ENCODE results near the gene SHISAL1.

SHISAL1 gene

DNA sequence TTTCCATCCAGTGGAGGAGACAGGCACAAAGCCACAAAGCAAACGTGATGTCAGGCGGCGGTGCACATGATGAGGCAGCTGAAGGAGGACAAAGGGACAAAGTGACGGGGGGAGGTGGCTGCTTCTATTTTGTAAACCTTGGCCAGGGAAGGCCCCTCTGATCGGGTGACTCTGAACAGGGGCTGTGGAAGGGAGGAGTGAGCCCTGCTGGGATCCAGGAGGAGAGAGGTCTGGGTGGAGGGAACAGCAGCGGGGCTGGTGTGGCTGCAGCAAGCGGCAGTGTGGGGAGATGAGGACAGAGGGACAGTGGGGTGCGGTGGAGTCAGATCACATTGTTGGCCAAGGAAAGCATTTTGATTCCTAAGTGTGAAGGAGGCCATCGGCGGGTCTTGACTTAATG, 36.7 kb downstream of the SHISAL1 start:
- DNase-seq = no peak

DNA sequence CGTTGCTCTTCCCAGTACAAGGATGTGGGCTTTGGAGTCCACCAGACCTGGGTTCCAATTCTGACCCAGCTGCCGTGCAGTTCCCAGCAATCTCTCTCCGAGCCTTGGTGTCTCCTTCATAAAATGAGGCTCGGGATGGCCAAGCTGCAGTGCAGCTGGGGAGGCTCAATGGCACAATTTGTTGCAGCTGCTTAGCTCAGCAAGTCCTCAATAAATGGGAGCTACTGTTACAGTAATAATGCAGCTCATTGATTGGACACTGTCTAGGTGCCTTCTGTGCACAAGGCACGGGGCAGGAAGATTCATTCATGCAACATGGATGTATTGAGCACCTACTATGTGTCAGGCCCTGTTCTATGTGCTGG, 37.1 kb downstream of the SHISAL1 start:
- no peak for DNase-seq

DNA sequence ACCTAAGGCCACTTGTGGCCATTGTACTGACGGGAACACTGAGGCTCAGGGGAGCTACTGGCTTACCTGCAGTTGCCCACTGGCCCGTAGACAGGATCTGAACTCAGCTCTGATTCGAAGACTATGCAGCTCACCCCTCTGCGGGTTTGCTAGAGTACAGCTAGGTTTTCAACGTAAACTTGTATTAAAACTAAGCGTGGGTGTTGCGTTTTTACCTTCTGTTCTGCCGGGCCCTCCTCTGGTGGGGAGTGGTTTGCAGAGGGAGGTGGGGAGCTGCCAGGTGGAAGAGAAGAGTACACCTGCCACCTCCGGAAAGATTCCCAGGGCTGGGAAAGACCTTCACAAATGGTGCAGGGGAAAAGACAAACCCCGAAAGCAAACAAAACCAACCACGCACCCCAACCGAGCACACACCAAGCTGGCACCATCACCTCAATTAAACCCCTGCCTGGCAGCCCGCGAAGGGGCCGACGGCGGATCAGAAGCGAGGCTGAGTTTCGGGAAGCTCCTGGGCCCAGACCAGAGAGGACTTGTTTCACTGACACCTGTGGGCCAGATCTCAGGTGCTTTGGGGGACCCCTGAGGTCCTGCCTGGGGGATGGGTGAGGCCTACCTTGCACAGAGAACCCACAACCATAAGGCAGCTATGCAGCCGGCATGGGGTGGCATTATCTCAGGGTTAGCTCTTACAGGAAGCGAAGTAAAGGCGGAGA, 37.7 kb downstream of the SHISAL1 start:
- no peak for DNase-seq

- DNase-seq = no peak
These were observed 39.6 kb downstream of the SHISAL1 start for GRCh38 chr22:44273175-44273574.

DNA sequence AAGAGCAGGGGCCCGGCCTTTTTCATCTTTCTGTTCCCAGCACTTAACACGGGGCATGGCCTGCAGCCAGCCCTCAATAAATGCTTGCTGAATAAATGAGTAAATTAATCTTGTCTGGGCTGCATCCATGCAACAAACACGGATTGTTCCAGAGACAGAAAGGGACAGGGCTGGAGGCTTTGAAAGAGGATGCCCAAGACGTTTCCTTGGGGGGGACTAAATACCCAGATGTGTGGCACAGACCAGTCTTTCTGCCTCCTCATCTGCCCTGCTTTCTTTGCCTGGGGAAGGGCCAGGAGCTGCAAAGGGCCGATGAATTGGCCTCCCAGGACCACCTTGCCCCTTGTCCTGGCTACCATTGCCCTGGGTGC, 40.4 kb downstream of the SHISAL1 start:
- DNase-seq = no peak

- no peak for DNase-seq
These were observed 40.9 kb downstream of the SHISAL1 start for GRCh38 chr22:44271732-44272400.

DNA sequence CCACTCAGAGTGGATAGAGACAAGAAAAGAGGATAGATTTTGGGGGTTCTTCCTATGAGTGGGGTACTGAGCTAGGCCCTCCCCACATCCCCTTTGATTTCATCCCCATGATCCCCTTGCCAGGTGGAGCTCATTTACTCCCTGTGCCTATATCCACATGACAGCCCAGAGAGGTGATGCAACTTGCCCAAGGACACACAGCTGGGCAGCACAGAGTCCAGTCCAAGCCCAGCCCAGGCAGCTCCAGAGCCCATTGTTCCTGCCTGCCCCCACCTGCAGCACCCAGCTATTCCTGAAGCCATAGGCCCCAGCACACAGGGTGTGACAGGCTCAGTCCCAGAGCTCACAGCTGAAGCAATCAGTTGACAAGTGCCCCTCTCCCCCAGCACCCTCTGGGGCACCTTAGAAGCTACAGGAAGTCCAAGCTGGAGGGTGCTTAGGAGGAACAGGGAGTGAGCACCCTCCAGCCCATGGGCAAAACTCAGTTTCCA, 41.7 kb downstream of the SHISAL1 start:
- DNase-seq = no peak

DNA sequence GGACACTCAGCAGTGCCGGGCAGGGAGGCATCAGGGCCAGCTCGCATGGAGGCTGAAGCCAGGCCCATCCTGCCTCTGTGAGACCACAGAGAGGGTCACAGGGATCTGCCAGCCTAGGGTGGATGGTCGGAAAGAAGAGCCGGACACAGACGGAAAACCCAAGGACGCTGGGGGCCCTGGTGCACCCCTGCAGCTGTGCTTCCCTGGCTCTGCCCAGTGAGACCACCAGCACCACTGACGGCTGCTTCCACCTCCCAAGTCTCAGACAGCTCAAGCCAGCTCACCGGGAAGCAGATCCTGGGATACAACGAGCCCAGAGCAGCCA, 42.2 kb downstream of the SHISAL1 start:
- DNase-seq = no peak

- no peak for DNase-seq
These were observed 42.8 kb downstream of the SHISAL1 start for GRCh38 chr22:44269757-44270555.

DNA sequence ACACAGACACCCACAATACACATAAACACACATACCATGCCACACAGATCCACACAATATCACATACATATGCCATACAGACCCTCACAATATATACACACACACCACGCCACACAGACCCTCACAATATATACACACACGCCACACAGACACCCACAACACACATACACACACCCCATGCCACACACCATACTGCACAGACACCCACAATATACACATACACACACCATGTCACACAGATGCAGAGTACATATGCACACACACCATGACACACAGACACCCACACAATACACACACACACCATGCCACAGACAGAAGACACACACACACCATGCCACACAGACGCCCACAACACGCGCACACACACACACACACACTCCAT, 43.6 kb downstream of the SHISAL1 start:
- no peak for DNase-seq

- DNase-seq = no peak
These were observed 44.2 kb downstream of the SHISAL1 start for GRCh38 chr22:44268431-44269116.

GRCh38 chr22:44267856-44268255, 44.9 kb downstream of the SHISAL1 start:
- DNase-seq = no peak

- no peak for DNase-seq
These were observed 45.7 kb downstream of the SHISAL1 start for GRCh38 chr22:44266796-44267760.

DNA sequence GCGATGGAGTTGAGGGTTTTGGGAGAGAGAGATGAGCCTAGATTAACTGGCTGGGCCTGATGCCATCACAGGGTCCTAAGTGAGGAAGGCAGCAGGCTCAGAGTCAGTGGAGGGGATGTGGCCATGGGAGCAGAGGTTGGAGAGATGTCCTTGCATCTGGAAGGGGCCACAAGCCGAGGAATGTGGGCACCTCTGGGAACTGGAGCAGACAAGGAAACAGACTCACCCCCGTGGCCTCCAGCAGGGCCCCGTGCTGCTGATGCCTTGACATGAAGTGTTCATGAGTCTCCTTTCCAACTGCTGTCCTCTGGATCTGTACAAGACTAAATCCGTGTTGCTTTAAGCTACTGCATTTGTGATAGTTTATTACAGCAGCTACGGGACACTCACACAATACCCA, 49.2 kb downstream of the SHISAL1 start:
- DNase-seq = peak; percentile 37

- peak; percentile 46 for DNase-seq
These were observed 50.7 kb downstream of the SHISAL1 start for GRCh38 chr22:44261861-44262595.

DNA sequence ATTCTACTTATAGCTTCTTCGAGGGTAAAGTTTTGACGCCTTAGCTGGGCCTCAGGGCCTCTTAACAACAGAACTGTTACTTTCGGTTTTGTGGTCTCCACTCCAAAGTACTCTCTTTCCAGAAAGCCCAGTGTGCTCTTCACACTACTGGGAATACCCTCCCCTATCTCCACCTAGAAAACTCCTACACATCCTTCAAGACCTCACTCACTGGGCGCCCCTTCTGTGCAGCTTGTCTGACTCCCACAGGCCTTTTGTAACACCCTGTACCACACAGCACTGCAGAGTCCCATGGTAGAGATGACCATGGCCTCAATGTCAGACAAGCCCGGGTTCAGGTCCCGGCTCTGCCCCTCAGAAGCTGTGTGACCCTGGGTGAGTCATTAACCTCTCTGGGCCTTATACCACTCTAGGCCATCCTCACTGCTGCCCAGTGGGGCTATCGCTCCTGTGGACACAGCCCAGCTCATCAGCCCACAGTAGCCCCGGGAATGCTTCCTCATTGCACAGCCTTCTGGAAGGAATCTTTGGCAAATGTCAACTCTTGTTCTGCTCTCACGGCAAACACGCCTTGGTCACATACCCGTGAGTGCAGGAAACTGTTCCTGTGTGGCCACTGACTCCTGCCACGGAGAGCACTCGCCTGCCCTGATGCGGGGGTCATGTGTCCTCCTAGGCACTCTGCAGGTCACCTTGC, 51.4 kb downstream of the SHISAL1 start:
- DNase-seq = no peak

DNA sequence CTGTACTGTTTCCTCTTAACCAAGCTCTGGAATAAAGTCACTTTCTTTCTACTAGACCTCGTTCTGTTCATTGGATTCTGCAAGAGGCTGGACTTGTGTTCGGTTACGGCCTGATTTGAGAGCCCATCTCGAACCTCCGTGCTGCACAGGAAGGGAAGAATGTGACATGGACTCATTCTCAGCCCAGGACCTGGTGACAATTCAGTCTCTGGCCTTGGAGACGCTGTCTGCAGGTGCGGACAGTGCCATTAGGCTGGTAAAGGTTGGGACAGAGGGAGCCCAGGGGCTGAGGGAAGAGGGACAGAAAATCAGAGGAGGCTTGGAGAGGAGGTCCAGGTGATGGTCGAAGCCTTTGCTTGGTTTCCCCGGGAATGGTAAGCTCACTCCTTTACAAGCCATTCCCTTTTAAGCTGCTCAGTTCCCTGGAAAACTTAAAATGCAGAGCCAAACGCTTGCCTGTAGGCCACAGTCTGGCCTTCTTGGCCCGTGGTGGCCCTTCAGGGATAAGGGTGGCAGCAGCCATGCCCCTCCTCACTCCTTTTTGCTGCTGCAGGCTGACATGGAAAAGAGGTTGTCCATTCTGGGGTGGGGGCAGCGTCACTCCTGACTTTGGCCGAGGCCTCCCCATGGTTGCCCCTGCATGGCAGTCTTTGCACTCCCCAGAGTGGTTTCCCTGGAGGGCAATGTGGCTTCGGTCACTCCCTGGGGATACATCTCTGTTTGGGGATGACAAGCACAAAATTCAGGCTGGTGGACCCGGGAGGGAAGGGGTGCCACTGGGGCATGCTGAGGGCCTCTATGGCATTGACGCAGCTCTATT, 52.3 kb downstream of the SHISAL1 start:
- DNase-seq = peak; percentile 34

DNA sequence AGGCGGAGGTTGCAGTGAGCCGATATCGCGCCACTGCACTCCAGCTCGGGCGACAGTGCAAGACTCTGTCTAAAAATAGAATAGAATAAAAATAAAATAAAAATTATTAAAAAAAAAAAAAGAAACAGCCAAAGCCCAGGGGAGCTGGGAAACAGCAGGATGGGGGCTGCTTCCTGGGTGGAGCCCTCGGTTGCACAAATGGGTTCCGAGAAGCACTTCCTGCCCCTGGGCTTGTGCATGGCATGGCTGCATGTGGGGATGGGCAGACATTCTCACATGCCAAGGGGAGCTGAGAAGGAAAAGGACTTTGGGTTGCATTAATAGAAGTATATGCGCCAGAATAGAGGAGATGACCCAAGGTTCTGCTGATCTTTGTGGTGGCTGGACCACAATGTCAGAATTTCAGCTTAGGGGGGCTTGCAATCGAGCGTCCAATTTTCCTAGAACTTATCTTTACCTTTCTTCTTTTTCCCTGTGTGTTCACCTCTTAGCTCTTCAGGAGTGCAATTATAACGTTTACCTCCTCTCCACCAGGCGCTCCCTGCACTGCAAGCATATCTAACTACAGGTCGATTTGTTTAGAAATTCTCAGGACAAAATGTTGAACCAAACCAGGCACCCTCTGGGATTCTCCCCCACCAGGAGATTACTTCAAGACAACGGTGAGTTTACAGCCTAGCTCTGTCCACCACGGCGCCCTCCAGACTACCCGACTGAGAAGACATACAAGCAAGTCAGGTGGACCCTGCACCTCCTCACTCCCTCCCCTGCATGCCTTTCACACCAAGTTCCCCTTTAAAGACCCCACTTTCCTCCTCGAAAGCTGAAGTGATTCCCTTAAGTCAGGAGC, 53.2 kb downstream of the SHISAL1 start:
- peak; percentile 32 for DNase-seq

Measured in islet precursor cell (in vitro differentiated cells).